ENCODE results near the gene ZNF675.
A peak's percentile ranks its signal among the peaks of the same experiment; 100 is the strongest.
"Not testable (repeated sequence)": the region's sequence is repeated elsewhere in the genome, so short reads cannot be mapped to it uniquely, and the experiment has no call there.

ZNF675 gene

DNA sequence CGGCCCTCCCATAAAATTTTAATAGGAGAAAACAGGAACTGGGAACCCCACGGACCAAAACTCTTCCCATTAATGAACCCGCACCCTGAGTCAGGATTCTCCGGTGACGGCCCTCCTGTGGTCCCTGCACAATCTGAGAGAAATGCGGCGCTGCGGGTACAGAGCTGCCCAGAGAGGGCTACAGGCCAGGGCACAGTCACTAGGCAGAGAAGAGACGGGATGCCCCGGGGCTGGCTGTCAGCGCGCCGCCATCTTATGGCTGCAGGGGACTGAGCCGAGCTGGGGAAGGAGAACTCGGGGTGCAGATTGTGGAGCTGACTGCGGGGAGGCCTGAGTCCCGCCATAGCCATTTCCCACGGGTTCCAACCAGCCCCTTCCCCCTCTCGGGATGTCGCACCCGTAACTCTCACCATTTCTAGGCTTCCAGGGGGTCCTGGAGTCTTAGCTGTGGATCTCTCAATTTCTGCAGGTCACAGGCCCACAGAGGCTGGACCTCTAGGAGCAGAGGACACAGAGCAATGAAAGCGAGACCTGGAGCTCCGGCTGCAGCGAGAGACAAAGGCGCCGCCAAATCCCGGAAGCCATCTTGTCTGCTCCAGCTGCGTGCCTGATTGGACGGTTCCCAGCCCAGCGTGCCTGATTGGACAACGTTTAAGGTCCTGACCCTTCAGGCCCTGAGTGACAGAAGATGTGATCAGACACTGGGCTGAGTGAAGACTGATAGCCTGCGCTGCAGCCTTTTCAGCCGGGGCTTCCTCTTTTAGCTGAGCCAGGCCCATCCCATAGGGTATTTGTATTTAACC lies at the start of gene ZNF675:
Gene ZNF675 (minus strand): TSS at position 592 of the 803 bp plus-strand sequence. CDS start 179 bp downstream, at position 413.
- peak; percentile 75 to 78 for DNase-seq (ENCODE audit: low read depth in 2 of 2)

DNA sequence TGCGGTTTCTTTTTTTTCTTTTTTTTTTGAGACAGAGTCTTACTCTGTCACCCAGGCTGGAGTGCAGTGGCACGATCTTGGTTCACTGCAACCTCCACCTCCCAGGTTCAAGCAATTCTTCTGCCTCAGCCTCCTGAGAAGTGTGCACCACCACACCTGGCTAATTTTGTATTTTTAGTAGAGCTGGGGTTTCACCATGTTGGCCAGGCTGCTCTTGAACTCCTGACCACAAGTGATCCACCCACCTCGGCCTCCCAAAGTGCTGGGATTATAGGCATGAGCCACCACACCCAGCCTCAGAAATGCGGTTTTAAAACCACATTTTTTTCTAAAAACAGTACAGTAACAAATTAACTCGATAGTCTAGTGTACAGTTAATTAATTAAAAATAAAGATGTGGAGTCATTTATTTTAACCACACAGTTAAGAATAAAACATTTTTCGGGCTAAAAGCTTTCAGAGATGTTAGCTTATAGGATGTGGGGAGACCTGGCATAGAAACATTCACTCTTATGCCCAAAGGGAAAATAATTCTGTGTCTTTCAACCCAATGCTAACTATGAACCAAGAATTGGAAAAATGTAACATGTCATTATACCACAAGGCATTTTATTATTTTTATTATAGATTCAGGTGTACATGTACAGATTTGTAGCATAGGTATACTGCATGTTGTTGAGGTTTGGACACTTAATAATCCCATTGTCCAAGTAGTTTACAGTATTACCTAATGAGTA lies 43.9 kb upstream of the ZNF675 start:
- DNase-seq (ENCODE audit: low read depth in 2 of 2), result not testable (repeated sequence)

DNA sequence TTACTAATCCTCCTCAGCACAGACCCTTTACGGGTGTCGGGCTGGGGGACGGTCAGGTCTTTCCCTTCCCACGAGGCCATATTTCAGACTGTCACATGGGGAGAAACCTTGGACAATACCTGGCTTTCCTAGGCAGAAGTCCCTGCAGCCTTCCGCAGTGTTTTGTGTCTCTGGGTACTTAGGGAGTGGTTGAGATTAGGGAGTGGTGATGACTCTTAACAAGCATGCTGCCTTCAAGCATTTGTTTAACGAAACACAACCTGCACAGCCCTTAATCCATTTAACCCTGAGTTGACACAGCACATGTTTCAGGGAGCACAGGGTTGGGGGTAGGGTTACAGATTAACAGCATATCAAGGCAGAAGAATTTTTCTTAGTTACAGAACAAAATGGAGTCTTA lies 37.1 kb upstream of the ZNF675 start:
- DNase-seq (ENCODE audit: low read depth in 2 of 2), result not testable (repeated sequence)

DNA sequence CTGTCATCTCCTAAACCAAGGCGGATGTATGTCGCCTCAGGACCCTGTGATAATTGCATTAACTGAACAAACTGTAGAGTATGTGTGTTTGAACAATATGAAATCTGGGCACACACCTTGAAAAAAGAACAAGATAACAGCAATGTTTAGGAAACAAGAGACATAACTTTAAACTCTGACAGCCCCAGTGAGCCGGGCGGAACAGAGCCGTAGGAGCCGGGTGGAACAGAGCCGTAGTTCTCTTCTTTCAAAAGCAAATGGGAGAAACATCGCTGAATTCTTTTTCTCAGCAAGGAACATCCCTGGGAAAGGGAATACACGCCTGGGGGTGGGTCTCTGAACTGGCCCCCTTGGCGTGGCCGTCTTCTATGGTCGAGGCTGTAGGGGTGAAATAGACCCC lies 31.8 kb upstream of the ZNF675 start:
- no peak for DNase-seq (ENCODE audit: low read depth in 2 of 2)

DNA sequence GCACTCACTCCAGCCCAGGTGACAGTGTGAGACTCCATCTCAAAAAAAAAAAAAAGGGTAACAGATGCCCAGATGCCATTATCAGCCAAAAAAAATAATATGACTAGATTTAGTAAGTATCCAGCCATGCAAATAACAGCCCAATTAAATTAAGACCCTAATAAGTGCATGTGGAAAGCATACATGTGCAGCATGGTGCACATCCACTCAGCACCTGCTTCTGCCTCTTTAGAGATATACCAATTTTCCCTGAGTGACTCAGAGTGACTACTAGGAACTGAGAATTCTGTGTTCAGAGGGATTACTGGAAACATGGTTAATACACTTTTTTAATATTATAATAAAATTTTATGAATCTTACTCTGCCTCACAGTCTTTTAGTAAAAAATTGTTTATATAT lies 29.8 kb upstream of the ZNF675 start:
- no peak for DNase-seq (ENCODE audit: low read depth in 2 of 2)

DNA sequence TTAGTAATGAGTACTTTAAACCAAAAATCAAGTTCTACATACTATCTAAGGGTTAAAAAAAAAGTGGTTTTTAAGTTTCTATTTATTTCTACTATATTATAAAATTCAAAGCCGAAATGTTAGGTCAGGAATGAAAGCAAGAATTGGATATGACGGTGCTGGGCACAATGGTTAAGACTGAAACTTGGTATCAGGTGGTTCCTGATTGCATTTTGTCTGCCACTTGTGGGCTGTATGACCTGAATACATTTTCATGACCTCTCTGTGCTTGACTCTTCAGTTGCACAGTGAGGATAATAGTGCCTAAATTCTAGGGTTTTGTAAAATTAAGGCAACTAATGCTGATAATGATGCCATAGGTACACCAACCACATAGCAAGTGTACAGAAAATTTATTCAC lies 22.3 kb upstream of the ZNF675 start:
- DNase-seq (ENCODE audit: low read depth in 2 of 2), result no peak

DNA sequence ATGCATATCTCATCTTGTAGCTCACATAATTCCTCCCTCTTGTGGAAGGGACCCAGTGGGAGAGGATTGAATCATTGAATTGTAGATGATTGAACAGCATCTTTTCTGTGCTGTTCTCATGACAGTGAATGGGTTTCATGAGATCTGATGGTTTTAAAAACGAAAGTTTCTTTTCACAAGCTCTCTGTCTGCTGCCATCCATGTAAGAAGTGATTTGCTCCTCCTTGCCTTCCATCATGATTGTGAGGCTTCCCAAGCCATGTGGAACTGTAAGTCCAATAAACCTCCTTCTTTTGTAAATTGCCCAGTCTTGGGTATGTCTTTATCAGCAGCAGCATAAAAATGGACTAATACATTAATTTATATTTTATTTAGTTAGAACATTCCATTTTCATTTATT lies 19.6 kb upstream of the ZNF675 start:
- DNase-seq (ENCODE audit: low read depth in 2 of 2), result no peak

DNA sequence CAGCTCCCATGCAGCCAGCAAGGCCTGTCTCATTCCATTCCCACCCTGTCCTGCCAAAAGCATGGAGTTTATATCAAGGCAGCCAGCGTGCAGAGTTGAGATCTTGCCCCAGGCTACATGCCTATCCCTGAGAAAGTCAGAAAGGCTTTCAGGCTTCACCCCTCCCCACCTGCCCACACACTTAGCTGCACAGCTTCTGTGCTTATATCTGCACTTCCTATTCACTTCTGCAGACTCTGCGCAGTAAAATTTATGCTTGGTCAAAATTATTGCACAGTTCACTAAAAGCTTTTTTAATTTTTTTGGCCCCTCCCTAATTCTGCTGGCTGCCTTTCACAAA lies 12.5 kb upstream of the ZNF675 start:
- no peak for DNase-seq (ENCODE audit: low read depth in 2 of 2)

DNA sequence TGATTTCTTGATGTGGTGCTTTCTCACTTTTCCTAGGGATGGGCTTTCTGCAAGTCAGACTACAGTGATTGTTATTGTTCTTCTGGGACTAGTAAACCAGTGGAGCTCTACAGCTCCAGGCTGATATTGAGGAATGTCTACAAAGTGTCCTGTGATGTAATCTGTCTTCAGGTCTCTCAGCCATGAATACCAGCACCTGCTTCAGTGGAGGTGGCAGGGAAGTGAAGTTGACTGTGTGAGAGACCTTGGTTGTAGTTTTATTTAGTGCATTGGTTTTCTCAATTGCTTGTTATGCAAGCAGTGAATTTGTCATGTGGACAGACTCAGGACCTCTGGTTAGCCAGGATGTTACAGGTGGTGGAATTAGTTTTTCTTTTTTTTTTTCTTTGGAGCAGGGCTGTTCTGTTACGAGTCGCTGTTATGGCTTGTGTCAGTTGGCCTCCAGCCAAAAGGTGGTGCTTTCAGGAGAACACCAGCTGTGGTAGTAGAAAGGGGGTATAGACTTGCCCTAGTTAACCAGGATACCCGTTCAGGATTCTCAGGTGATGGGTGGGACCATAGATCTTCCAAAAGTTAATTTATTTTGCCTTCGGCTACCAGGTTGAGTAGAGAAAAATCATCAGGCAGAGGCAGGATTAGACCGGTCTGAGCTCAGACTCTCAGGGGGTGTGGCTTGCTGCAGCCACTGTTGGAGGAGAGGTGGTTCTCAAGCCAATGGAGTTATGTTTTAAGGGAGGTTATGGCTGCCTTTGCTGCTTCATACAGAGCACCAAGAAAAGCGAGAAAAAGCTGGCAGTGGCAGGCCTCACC lies 11.9 kb upstream of the ZNF675 start:
- no peak for DNase-seq (ENCODE audit: low read depth in 2 of 2)

DNA sequence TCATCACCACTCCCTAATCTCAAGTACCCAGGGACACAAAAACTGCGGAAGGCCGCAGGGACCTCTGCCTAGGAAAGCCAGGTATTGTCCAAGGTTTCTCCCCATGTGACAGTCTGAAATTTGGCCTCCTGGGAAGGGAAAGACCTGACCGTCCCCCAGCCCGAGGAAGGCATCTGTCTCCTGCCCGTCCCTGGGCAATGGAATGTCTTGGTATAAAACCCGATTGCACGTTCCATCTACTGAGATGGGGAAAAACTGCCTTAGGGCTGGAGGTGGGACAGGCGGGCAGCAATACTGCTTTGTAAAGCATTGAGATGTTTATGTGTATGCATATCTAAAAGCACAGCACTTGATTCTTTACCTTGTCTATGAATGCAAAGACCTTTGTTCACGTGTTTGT lies 5.9 kb upstream of the ZNF675 start:
- DNase-seq (ENCODE audit: low read depth in 2 of 2), result not testable (repeated sequence)

DNA sequence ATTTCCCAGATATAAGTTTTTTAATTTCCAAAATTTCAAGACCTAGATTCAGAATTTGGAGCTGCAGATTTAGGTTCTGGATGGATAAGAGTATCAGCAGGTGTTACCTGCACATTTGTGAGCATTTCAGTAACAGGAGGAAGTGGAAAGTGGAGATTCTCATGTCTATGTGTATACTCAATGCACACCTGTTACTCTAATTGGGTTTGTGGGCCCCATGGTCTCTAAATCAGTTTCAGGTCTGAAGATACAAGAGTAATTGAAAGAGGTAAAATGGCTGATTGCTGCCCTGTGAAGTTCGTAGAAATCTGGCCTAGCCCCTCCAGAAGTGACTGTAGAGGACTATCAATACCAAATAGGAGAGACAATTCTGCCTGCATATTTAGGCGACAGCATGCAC lies 13.9 kb downstream of the ZNF675 start:
- no peak for DNase-seq (ENCODE audit: low read depth in 2 of 2)

DNA sequence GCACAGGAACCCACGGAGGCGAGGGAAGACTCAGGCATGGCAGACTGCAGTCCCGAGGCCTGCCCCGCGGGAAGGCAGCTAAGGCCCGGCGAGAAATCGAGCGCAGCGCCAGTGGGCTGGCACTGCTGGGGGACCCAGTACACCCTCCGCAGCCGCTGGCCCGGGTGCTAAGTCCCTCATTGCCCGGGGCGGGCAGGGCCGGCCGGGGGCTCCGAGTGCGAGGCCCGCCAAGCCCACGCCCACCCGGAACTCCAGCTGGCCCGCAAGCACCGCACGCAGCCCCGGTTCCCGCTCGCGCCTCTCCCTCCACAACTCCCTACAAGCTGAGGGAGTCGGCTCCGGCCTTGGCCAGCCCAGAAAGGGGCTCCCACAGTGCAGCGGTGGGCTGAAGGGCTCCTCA lies 18.4 kb downstream of the ZNF675 start:
- not testable (repeated sequence) for DNase-seq (ENCODE audit: low read depth in 2 of 2)

DNA sequence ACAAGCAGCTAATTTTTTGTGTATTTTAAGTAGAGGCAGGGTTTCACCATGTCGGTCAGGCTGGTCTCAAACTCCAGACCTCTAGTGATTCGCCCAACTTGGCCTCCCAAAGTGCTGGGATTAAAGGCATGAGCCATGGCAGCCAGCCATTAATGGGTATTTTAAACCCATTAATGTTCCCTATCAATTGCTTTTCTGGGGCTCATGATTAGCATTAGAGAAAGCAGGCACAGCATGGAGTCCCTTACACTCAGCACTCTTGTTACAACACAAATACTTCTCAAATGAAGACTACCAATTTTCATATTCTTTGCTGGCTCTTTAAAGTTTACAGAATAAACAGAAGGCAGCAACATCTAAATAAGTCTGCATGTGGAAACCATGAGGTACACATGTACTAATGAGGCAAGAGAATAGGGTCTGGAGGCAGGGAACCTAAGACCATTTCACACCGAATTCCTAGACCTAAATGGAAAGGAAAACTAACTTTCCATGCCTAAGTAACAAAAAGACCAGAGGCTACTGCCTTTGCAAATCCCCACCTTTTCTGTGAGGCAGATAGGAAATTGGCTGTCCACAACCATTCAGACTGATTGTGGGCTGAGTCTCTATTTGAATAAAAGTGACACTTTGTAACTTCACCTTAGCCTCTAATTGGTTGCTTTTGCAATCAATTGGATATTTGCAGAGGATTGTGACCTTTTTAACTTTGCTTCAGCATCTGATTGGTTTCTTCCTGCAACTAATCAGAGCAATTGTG lies 21.2 kb downstream of the ZNF675 start:
- DNase-seq (ENCODE audit: low read depth in 2 of 2), result no peak

DNA sequence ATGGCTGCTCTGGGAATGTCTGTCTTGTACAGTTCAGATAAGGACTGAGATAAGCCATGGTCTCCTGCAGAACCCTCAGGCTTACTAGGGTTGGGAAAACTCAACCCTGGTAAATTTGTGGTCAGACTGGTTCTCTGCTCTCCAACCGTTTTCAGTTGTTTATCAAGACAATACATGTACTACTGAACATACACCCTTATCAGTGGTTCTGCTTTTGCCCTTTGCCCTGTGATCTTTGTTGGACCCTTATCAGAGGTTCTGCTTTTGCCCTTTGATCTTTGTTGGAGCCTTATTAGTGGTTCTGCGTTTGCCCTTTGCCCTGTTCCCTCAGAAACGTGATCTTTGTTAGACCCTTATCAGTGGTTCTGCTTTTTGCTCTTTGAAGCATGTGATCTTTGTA lies 37.2 kb downstream of the ZNF675 start:
- not testable (repeated sequence) for DNase-seq (ENCODE audit: low read depth in 2 of 2)
